Coronary artery (tissue), 2 donors: ENCODE results near the gene PTPRE.

Experiments
- DNase-seq: peaks from one replicate; pipeline ENCODE4 v3.0.0-alpha.2; 2017; ENCODE audit warnings: low spot score
- H3K27ac ChIP-seq, 2 donors: fragments of 200-600 bp; sonication (generic); one replicate each; pipeline ENCODE4 v1.5.1; 2016 to 2019
- H3K4me3 ChIP-seq: fragments of 200-600 bp; sonication (generic); 2 replicates; pipeline ENCODE4 v1.5.1; 2016; ENCODE audit warnings: mild to moderate bottlenecking, moderate library complexity
- TF ChIP-seq, protein P1 (sequence below): fragments of 200-600 bp; sonication (generic); IDR thresholded peaks from one replicate; pipeline ENCODE4 v1.5.1; 2019; ENCODE audit warnings: antibody characterized with exemption

Gene PTPRE

DNA sequence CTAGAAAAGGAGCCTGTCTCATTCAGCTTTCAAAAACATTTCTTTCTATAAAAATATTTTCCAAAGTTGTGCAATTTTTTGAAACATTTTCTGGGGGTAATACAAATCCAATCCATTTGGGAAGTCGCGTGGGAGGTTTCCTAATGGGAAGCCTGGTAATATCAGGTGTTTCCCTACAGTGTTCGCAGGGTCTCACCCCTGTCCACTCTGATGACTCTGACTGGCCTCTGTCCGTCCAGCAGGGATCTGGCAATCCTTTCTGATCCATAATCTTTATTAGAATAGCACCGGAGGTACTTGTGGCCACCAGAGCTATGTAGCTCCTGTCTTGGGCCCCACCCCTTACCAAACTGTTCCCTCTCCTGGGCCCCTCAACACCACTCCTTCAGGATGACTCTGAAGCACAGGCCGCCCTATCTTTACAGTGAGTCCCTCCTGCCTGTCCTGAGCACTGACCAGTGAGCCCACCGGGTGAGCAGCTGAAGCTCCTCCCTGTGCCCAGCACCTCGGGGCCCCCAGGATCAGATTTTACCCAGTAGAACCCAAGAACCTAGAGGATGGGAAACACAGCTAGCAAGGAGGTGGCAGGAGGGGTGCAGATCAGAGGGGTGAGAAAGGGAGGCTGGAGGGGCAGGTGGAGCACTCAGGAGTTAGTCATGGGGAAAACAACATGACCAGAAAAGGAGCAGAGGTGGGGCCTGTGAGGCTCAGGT lies 84.8 kb downstream of the PTPRE start:
- TF ChIP-seq, protein P1, sequence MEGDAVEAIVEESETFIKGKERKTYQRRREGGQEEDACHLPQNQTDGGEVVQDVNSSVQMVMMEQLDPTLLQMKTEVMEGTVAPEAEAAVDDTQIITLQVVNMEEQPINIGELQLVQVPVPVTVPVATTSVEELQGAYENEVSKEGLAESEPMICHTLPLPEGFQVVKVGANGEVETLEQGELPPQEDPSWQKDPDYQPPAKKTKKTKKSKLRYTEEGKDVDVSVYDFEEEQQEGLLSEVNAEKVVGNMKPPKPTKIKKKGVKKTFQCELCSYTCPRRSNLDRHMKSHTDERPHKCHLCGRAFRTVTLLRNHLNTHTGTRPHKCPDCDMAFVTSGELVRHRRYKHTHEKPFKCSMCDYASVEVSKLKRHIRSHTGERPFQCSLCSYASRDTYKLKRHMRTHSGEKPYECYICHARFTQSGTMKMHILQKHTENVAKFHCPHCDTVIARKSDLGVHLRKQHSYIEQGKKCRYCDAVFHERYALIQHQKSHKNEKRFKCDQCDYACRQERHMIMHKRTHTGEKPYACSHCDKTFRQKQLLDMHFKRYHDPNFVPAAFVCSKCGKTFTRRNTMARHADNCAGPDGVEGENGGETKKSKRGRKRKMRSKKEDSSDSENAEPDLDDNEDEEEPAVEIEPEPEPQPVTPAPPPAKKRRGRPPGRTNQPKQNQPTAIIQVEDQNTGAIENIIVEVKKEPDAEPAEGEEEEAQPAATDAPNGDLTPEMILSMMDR = no peak
- Histone ChIP-seq H3K27ac (peak overlapping the region; percentile 51 to 81), H3K4me3 (no peak overlapping the region)
- peak; percentile 59 for DNase-seq

DNA sequence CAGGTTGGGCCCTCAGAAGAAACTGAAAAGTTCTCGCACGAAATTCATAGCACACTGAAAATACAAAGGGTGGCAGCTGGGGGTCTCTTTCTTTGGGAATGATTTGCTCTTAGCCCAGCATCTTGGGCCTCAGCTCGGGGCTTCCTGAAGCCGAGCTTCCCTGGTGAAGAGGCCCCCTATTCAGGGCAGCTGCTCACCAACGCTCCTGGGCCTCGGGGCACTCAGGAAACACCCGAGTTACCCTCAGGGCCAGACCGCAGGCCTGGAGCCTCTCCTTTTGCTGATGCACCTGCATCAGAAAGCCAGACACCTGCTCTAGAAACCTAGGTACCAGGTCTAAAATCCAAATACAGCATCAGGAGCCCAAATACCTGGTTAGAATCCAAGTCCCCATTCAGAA lies 85.5 kb downstream of the PTPRE start:
- TF ChIP-seq, protein P1 = no peak
- DNase-seq = peak; percentile 60
- Histone ChIP-seq H3K4me3 (no peak overlapping the region), H3K27ac (peak overlapping the region in 1 of 2 donors; percentile 81)

DNA sequence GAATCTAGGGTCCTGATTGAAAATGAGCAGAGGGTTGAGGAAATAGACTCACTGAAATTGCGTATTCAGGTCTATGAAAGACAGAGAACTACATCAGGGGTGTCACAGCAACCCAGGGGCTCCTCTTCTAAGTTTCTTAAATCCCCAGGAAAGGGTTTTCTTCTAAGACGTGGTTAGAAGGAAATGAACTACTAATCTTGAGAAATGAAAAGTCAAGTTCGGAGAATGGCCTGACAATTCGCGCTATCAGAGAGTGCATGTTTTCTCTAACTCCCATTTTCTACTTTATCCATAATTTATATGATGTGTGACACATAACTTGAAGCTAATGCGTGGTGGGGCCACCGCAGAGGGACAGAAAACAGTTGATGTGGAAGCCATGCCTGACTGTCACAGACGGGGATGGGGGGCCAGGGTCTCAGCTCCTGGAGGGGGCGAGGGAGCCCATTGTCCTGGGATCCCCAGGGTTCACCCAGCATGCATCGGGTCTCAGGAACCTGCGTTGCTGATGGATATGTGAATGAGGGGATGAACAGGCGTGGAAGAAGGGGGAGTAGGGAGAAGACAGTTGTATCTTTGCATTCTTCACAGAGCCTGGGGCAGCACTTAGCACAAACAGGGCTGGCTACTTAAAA lies 86.3 kb downstream of the PTPRE start:
- Histone ChIP-seq H3K4me3 (no peak overlapping the region), H3K27ac (no peak overlapping the region)
- TF ChIP-seq, protein P1 = no peak
- peak; percentile 47 for DNase-seq

DNA sequence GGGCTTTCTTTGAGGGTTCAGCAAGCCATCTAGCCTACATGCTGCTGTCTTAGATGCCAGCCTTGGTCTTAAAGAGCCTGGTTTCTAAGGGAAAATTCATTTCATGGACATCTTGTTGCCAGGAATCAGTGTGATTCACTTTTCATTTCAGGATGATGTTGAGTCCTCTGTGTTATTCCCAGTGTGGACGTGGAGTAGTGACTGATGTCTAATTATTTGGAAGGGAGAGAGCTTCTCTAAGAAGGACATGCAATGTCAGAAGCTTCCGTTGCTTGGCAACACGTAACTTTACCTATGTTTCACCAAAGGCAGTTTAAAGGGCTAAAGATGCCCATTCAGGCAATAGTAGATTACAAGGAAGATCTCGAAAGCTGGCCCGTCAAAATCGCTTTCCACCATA lies 89.0 kb downstream of the PTPRE start:
- no peak for DNase-seq
- TF ChIP-seq, protein P1 = no peak
- H3K27ac ChIP-seq = no peak overlapping the region
- H3K4me3 ChIP-seq = no peak overlapping the region

DNA sequence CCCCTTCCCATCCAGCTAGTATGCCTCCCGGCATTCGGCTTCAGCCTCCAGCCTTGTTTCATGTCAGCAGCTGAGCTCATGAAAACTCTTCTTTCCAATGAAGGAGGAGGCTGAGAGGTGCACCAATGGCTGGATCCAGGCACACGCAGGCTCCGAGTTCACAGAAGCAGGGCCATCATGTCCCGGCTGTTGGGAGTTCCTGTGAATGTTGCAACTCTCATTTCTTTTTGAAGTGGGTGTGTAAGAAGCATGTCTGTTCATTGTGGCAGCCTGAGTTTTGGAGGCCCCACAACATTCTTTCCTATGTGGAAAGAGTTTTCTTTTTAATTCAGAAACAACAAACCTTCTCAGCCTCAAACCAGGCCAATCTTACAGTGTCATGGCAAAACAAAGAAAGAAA lies 89.7 kb downstream of the PTPRE start:
- H3K4me3 ChIP-seq = no peak overlapping the region
- no peak overlapping the region for H3K27ac ChIP-seq
- TF ChIP-seq, protein P1 = no peak
- DNase-seq = no peak

DNA sequence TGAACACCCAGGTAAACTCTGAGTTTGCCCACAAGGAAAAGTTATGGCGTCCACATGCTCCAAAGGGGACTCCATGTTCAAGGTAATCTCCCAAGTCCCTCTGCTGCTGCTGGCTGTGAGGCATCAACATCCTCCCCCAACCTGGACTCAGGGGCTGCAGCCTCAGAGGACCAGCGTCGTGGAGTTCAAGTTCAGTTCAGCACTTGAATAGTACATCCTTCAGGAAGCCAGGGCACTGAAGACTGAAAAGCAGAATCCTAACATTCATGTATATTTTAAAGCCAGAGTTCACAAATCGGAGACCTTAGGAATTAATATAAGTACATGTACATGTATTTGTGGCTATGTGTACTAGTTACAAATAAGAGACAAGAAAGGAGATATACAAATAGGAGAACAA lies 90.4 kb downstream of the PTPRE start:
- H3K27ac ChIP-seq = no peak overlapping the region
- TF ChIP-seq, protein P1 = no peak
- no peak for DNase-seq
- no peak overlapping the region for H3K4me3 ChIP-seq

DNA sequence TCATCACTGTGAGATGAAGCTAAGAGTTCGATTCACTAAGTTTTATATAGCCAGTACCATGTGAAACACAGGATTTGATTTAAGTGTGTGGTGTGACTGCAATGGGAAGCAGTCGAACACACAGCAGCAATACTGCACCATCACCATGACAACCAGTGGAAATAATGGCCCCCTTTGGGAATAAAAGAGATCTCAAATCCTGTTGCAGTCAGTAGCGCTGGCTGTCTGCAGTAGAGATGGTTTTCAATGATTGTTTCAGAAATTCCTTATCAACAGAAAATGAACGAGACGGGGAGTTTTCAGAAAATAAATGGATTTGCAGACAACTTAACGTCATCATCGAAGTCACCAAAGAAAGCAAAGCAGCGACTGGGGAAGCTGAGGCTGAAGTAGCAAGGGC lies 91.0 kb downstream of the PTPRE start:
- TF ChIP-seq, protein P1 = no peak
- Histone ChIP-seq H3K4me3 (no peak overlapping the region), H3K27ac (no peak overlapping the region)
- DNase-seq = no peak
